Activated CD4-positive, CD25-positive, alpha-beta regulatory T cell treated with anti-CD3 and anti-CD28 coated beads, Interleukin-2, amount 50 U/mL, for 24 hours (primary cell): Measurements from ENCODE around the gene SOHLH1.
"Not testable (repeated sequence)": the region's sequence is repeated elsewhere in the genome, so short reads cannot be mapped to it uniquely, and the experiment has no call there.

Experiments
- ATAC-seq, 2 donors: fragments of 150-1000 bp; cut with Tn5 transposase; one replicate each; pipeline ENCODE4 v1.10.0; 2021; ENCODE audit warnings: mild to moderate bottlenecking in 1 of 2, moderate library complexity in 1 of 2

SOHLH1 gene

DNA sequence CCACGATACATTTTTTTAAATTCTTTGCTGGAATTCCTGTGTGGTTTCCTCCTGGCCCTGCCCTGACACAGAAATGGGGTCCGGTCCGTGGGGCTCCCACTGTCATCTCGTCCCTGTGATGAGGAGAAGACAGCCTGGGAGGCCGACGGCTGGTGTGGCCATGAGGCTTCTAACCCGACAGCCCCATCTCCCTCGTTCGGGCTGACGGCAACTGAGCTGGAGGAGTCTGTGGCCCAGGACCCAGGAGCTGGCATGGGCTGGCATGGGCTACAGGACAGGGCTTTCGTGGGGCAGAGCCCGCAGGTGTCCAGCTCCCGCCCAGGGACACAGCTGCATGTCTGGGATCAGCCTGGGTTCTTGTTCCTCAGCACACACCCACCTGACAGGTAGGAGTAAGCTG is 22.4 kb downstream of the SOHLH1 start:
- ATAC-seq, result no peak

DNA sequence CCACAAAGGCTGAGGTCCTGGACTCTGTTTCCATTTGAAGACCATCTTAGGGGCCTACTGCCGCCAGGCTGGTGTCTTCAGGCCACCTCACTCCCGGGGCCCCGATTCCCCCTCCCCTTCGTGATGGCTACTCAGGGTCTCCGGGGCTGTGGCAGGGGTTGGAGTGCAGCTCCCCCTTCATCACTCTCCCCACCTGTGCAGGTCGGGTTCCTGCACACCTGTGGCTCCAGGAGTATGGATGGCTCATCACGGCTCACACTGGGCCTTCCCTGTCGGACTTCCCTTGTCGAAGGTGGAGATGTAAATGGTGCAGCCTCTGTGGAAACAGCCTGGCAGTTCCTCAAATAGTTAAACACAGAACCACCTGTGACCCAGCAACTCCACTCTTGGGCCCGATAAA is 24.3 kb downstream of the SOHLH1 start:
- no peak for ATAC-seq

- ATAC-seq, result no peak
Measured at GRCh38 chr9:135673941-135674340, 25.3 kb downstream of the SOHLH1 start.

GRCh38 chr9:135672786-135673185 is 26.5 kb downstream of the SOHLH1 start:
- ATAC-seq, result not testable (repeated sequence)

GRCh38 chr9:135671591-135672041 is 27.7 kb downstream of the SOHLH1 start:
- ATAC-seq, result no peak

GRCh38 chr9:135670721-135671590 is 28.3 kb downstream of the SOHLH1 start:
- no peak for ATAC-seq

- no peak for ATAC-seq
Measured at GRCh38 chr9:135669616-135670285, 29.5 kb downstream of the SOHLH1 start.

DNA sequence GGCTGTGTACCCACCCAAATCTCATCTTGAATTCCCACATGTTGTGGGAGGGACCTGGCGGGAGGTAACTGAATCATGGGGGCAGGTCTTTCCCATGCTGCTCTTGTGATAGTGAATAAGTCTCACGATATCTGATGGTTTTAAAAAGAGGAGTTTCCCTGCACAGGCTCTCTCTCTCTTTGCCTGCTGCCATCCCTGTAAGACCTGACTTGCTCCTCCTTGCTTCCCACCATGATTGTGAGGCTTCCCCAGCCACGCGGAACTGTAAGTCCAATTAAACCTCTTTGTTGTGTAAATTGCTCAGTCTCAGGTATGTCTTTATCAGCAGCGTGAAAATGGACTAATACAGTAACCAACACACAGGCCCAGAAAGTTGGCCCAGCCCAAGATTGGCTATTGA is 30.3 kb downstream of the SOHLH1 start:
- ATAC-seq, result not testable (repeated sequence)

- no peak for ATAC-seq
Measured at GRCh38 chr9:135667463-135668001, 31.7 kb downstream of the SOHLH1 start.

DNA sequence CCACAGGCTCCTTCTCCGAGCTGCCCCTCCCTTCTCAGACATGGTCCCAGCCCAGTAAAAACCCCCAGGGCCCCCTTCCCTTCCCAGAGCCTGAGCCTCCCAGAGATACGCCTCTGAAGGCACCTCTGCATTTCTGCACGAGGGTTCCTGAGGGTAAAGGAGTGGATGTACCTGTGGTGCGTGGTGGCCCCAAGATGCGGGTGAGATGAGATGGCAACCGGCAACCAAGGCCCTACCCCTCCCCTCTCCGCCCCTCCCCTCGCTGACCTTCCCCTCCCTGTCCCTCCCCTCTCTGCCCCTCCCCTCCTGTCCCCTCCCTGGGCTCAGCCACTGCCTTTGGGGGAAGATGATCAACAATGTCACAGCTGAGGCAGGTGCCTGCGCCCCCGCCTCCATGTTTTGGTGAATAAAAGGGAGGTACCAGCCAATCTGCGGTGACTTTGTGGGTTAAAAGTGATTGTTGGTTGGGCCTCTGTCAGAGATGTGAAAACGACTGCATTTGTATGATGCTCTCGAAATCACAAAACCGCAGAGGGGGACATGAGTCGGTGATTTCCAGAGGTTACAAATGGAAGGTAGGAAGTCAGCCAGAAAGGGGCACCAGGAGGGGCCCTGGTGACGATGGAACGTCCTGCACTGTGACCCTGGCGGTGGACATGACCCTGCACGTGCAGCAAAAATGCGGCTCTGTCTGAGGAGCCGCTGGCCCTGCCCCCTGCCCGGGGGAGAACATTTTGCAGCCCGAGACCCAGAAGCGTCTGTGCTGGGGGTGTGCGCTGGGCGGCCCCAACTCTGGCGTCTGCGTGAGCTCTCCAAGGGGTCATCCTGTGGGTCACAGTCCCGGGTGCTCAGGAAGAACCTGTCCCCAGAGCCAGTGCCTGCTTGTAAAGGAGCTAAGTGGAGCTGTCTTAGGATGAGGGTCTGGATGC is 32.5 kb downstream of the SOHLH1 start:
- ATAC-seq, result no peak

GRCh38 chr9:135665795-135666189 is 33.5 kb downstream of the SOHLH1 start:
- no peak for ATAC-seq

- ATAC-seq, result no peak
Measured at GRCh38 chr9:135664801-135665794, 34.2 kb downstream of the SOHLH1 start.

- ATAC-seq, result no peak
Measured at GRCh38 chr9:135664266-135664665, 35.0 kb downstream of the SOHLH1 start.

DNA sequence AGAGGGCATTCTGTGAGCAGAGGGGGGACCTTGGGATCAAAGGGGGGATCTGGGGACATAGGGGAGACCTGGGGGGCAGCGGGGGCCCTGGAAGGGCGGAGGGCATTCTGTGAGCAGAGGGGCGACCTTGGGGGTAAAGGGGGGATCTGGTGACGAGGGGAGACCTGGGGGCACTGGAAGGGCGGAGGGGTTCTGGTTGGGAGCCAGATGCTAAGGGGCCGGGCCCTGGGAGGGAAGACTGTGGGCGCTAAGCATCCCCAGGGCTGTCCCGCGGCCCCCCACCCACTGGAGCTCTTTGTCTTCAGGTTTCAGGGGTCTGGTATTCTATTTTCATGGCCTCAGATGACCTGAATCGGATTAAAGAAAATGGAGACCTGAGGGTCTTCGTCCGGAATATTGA is 35.4 kb downstream of the SOHLH1 start:
- ATAC-seq, result no peak

DNA sequence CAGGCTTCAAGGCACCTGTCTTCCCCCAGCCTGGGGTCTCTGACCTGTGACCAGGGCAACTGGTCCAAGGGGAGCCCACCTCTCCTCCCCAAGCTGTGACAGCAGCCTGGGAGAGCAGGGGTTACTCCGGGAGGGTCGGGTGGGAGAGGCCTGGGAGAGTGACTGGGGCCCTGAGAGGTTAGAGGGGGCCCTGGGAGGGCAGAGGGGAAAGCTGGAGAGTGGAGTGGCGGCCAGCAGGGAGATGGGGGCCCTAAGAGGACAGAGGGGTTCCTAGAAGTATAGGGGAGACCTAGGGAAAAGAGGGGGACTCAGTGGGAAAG is 35.9 kb downstream of the SOHLH1 start:
- ATAC-seq, result no peak

GRCh38 chr9:135662758-135663450 is 36.4 kb downstream of the SOHLH1 start, which contains the start of gene LCN9:
LCN9 (plus strand) TSS chr9:135663309; CDS start chr9:135663322, 13 bp downstream.
- ATAC-seq, result no peak

DNA sequence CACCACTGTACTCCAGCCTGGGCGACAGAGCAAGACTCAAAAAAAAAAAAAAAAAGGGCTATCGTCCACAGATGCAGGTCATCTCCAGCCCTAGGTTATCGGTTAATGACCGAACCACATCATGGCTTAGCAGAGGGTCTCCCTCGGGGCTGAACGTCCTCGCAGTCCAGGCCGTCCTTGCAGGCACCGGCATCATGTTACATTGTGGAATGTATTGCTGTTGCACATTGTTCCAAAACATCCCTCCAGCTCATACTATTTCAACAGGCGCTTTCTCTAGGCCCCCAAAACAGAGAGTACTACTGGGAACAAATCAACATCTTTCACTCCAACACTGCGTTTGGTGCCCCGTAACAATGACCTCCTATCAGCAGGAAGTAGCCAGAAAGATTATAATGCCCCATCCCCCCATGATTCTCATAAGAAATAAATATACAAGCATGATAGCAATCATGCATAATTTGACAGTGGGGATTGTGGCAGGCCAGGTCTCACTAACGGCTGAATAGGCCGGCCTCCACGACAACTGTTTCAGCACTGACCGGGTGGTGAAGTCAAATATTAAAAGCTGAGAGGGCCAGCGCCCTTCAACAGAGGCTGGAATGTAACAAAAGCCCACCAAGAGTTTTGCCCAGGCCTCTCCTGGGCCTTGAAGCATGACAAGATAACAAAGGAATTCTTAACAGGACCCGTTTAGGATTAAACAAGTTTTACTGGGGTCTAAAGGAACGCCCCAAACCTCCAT is 37.3 kb downstream of the SOHLH1 start:
- ATAC-seq, result no peak

- no peak for ATAC-seq
Measured at GRCh38 chr9:135660407-135660806, 38.9 kb downstream of the SOHLH1 start.

- no peak for ATAC-seq
Measured at GRCh38 chr9:135659252-135659651, 40.0 kb downstream of the SOHLH1 start.

DNA sequence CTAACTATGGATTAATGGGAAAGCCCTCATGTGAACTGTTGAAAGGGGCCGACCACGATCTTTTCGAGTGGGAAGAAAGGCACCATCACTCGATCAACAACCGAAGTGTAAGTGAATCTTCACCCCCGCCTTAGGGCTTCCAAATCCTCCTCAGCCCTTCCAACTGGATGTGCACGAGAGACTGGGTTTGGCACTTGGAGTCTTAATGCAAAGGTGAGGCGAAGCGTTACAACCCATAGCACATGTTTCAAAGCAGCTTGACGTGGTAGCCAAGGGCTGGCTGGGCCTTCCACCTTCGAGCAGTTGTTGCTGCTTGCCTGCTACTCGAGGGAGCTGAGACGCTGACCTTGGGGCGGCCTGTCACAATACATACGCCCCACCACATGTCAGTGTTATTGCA is 41.9 kb downstream of the SOHLH1 start:
- no peak for ATAC-seq
